Neuronal stem cell (in vitro differentiated cells): ENCODE measurements around the gene MAP3K5.

ENCODE experiments used
- DNase-seq: peaks from one replicate; pipeline ENCODE4 v3.0.0-alpha.2; 2013; ENCODE audit warnings: low spot score
- H2AFZ ChIP-seq: one replicate; pipeline ENCODE4 v1.6.1; 2013; ENCODE audit warnings: mild to moderate bottlenecking, low read length, inconsistent platforms
- H2AK5ac ChIP-seq: 2 replicates; pipeline ENCODE4 v1.6.1; 2013; ENCODE audit warnings: low read depth, mild to moderate bottlenecking, inconsistent platforms, low read length, moderate library complexity, mixed read lengths
- H2BK120ac ChIP-seq: 2 replicates; pipeline ENCODE4 v1.6.1; 2013; ENCODE audit warnings: low read depth, mild to moderate bottlenecking, inconsistent platforms, low read length, moderate library complexity, mixed read lengths
- H2BK12ac ChIP-seq: one replicate; pipeline ENCODE4 v1.6.1; 2013; ENCODE audit warnings: low read length, inconsistent platforms
- H2BK15ac ChIP-seq: 2 replicates; pipeline ENCODE4 v1.6.1; 2013; ENCODE audit warnings: mild to moderate bottlenecking, low read length, inconsistent platforms, mixed read lengths
- H2BK5ac ChIP-seq: one replicate; pipeline ENCODE4 v1.6.1; 2013; ENCODE audit warnings: inconsistent platforms, mild to moderate bottlenecking, low read length, moderate library complexity
- H3K14ac ChIP-seq: one replicate; pipeline ENCODE4 v1.6.1; 2013; ENCODE audit warnings: low read length, inconsistent platforms
- H3K18ac ChIP-seq: 2 replicates; pipeline ENCODE4 v1.6.1; 2013; ENCODE audit warnings: low read length, inconsistent platforms
- H3K23ac ChIP-seq: 2 replicates; pipeline ENCODE4 v1.6.1; 2013; ENCODE audit warnings: low read depth, mild to moderate bottlenecking, mixed read lengths, low read length, inconsistent platforms; ENCODE audit not compliant: poor library complexity
- H3K27ac ChIP-seq: replicated peaks from 3 replicates; pipeline ENCODE4 v1.5.1; 2013; ENCODE audit warnings: low read length, inconsistent platforms
- H3K27me3 ChIP-seq, 3 experiments: 2 replicates each; pipeline ENCODE4 v1.6.1; 2013; ENCODE audit warnings: low read length in 3 of 3, mild to moderate bottlenecking in 2 of 3, inconsistent platforms in 1 of 3, low read depth in 1 of 3, mixed read lengths in 1 of 3, moderate library complexity in 1 of 3; ENCODE audit not compliant: control insufficient read depth in 3 of 3, insufficient read depth in 3 of 3
- H3K36me3 ChIP-seq, 2 donors: replicated peaks in 1 of 2; 2 replicates each; pipeline ENCODE4 v1.6.1; 2013; ENCODE audit warnings: low read length in 2 of 2; ENCODE audit not compliant: control insufficient read depth in 2 of 2, insufficient read depth in 2 of 2
- H3K4ac ChIP-seq: 2 replicates; pipeline ENCODE4 v1.6.1; 2013; ENCODE audit warnings: inconsistent platforms, mild to moderate bottlenecking, low read length, moderate library complexity
- H3K4me1 ChIP-seq, 2 donors: 1 replicate in 1 of 2; 2 replicates in 1 of 2; pipeline ENCODE4 v1.6.1; 2013; ENCODE audit warnings: low read length in 2 of 2, low read depth in 1 of 2; ENCODE audit not compliant: control insufficient read depth in 2 of 2, insufficient read depth in 1 of 2
- H3K4me2 ChIP-seq: one replicate; pipeline ENCODE4 v1.6.1; 2013; ENCODE audit warnings: mild to moderate bottlenecking, low read length, inconsistent platforms; ENCODE audit not compliant: insufficient read depth, poor library complexity, severe bottlenecking
- H3K4me3 ChIP-seq, 2 donors: 2 replicates each; pipeline ENCODE4 v1.5.1; 2013; ENCODE audit warnings: low read length in 2 of 2, mild to moderate bottlenecking in 2 of 2, inconsistent platforms in 1 of 2, moderate library complexity in 1 of 2
- H3K79me1 ChIP-seq: one replicate; pipeline ENCODE4 v1.6.1; 2013; ENCODE audit warnings: low read depth, mild to moderate bottlenecking, inconsistent platforms, low read length, moderate library complexity
- H3K9ac ChIP-seq: one replicate; pipeline ENCODE4 v1.6.1; 2013; ENCODE audit warnings: mild to moderate bottlenecking, low read depth, low read length, inconsistent platforms; ENCODE audit not compliant: poor library complexity
- H3K9me3 ChIP-seq, 2 donors: replicated peaks in 1 of 2; 2 replicates each; pipeline versions ENCODE3 to v1.6.1; 2013; ENCODE audit warnings: low read length in 2 of 2, mild to moderate bottlenecking in 2 of 2, inconsistent platforms in 1 of 2, low read depth in 1 of 2, mixed read lengths in 1 of 2, moderate library complexity in 1 of 2; ENCODE audit not compliant: control insufficient read depth in 2 of 2, insufficient read depth in 1 of 2
- H4K8ac ChIP-seq: one replicate; pipeline ENCODE4 v1.6.1; 2013; ENCODE audit warnings: low read depth, mild to moderate bottlenecking, inconsistent platforms, low read length, moderate library complexity
- H4K91ac ChIP-seq: one replicate; pipeline ENCODE4 v1.6.1; 2013; ENCODE audit warnings: low read length, low read depth, mild to moderate bottlenecking, inconsistent platforms; ENCODE audit not compliant: poor library complexity
- WGBS, 2 donors: extraction: QIAGEN DNeasy Blood & Tissue Kit; methylation state at CpG; one replicate each; pipeline ENCODE4 v1.1.7; 2013; ENCODE audit warnings: missing lambda C conversion rate in 2 of 2, mixed read lengths in 1 of 2; ENCODE audit not compliant: insufficient read length in 2 of 2, insufficient replicate concordance in 1 of 2; ENCODE audit errors: extremely low coverage in 2 of 2; 5-methylcytosine and 5-hydroxymethylcytosine counted together

MAP3K5 gene

DNA sequence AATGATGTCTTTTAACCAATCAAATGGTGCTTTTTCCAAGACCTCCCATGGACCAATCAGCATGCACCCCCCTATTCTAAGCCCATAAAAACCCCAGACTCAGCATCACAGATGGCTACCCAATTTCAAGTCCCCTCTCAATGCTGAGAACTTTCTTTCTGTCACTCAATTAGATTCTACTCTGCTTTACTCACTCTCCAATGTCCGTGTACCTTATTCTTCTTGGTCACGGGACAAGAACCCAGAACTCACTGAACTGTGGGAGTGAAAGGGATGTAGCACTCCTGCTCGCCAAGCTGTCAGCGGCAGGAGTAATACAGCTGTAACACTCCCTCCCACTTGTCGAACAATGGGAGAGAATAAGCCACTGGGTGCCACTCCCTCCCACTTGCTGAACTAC, 221.2 kb downstream of the MAP3K5 start:
- Histone ChIP-seq H3K18ac (no peak overlapping the region), H3K9me3 (no peaks in the 10 kb centered on the region), H3K4me3 (no peak overlapping the region), H3K79me1 (no peaks in the 10 kb centered on the region), H2AFZ (no peak overlapping the region), H4K8ac (no peak overlapping the region), H4K91ac (no peak overlapping the region), H2BK120ac (no peak overlapping the region), H3K27ac (no peak overlapping the region), H3K4ac (no peak overlapping the region), H2BK5ac (no peak overlapping the region), H3K14ac (no peak overlapping the region), H2BK12ac (no peak overlapping the region), H3K36me3 (no peaks in the 10 kb centered on the region), H2AK5ac (no peak overlapping the region), H3K27me3 (peaks cover 0 to 2% (median 0%) of the 10 kb centered on the region in 3 experiments), H2BK15ac (no peak overlapping the region), H3K4me1 (no peaks in the 10 kb centered on the region), H3K4me2 (no peak overlapping the region), H3K23ac (no peak overlapping the region), H3K9ac (no peak overlapping the region)
- DNase-seq = no peak
- no CpG with 5 or more reads among the region's 5 CpGs for WGBS, 2 donors

DNA sequence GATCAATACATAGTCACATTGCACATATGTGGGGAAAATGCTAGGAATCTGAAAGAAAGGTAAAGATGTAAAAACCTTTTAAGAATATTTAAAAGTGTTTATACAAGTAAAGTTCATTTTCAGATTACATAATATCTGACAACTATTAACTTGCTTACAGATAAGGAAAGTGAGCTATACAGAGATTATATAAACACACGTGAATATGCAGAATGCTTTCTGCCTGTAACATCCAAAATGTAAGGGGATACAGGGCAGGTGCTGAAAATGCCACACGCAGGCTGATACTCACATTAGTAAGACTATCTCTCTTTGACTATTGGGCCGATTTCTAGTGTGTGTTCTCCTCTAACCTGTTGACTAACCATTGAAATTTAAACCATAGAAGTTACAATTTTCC, 224.1 kb downstream of the MAP3K5 start:
- Histone ChIP-seq H3K4ac (no peak overlapping the region), H2AFZ (no peak overlapping the region), H3K27ac (no peak overlapping the region), H4K8ac (no peak overlapping the region), H3K79me1 (no peaks in the 10 kb centered on the region), H2BK12ac (no peak overlapping the region), H4K91ac (no peak overlapping the region), H3K4me2 (no peak overlapping the region), H3K4me3 (no peak overlapping the region), H3K14ac (no peak overlapping the region), H3K9ac (no peak overlapping the region), H2AK5ac (no peak overlapping the region), H3K4me1 (no peaks in the 10 kb centered on the region), H2BK15ac (no peak overlapping the region), H3K36me3 (no peaks in the 10 kb centered on the region), H3K9me3 (no peaks in the 10 kb centered on the region), H3K18ac (no peak overlapping the region), H3K23ac (no peak overlapping the region), H3K27me3 (peaks cover 0 to 10% (median 0%) of the 10 kb centered on the region in 3 experiments), H2BK5ac (no peak overlapping the region), H2BK120ac (no peak overlapping the region)
- WGBS, 2 donors = no CpG with 5 or more reads among the region's 3 CpGs
- DNase-seq = no peak

DNA sequence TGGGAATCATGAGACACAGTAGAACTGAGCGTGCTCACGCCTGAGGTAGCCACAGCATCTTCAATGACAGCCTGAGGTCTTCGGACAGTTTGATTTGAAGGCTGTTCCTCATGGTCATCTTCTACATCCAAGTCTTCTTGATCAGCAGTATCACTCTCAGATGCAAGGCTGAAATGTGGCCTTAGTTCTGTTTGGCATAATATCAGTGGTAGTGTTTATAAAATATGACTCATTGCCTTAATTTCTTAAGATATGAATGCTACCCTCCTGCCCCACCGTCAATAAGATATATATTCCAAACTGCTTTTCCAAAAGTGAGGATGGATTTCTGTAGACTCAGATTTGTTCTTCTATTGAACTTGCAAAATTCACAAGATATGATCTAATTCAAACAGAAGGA, 224.6 kb downstream of the MAP3K5 start:
- whole genome bisulfite sequencing, 2 donors = no CpG with 5 or more reads among the region's 4 CpGs
- Histone ChIP-seq H2BK12ac (no peak overlapping the region), H3K4me3 (no peak overlapping the region)

DNA sequence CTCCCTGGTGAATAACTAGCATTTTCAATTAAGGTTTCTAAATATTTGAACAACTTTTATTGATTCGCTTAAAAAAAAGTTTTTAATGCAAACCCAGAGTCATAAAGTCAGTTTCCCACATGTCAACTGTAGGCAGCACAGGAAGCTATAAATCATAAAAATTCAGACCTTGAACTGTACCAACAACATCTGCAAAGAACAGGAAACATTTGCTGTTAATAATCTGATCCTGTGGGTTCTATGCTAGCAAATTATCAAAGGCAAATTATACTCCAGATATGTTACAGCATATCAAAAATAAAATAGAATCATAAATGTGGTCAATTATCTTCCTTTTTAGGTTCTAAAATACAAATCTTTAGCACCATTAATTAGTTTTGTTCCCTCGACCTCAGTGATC, 225.4 kb downstream of the MAP3K5 start:
- no peak for DNase-seq
- no peak overlapping the region for H2AFZ ChIP-seq
- H3K9me3 ChIP-seq = no peaks in the 10 kb centered on the region
- H2AK5ac ChIP-seq = no peak overlapping the region
- no peak overlapping the region for H3K4me2 ChIP-seq
- no peak overlapping the region for H3K4ac ChIP-seq
- no peak overlapping the region for H2BK12ac ChIP-seq
- H3K23ac ChIP-seq = no peak overlapping the region
- no peaks in the 10 kb centered on the region for H3K36me3 ChIP-seq
- no peak overlapping the region for H2BK5ac ChIP-seq
- H3K18ac ChIP-seq = no peak overlapping the region
- H3K27me3 ChIP-seq = peaks cover 0 to 11% (median 0%) of the 10 kb centered on the region in 3 experiments
- no peak overlapping the region for H2BK15ac ChIP-seq
- no CpG with 5 or more reads among the region's 2 CpGs for WGBS, 2 donors
- H4K8ac ChIP-seq = no peak overlapping the region
- H3K4me3 ChIP-seq = no peak overlapping the region
- H2BK120ac ChIP-seq = no peak overlapping the region
- H3K4me1 ChIP-seq = no peaks in the 10 kb centered on the region
- H3K9ac ChIP-seq = no peak overlapping the region
- no peaks in the 10 kb centered on the region for H3K79me1 ChIP-seq
- no peak overlapping the region for H4K91ac ChIP-seq
- no peak overlapping the region for H3K27ac ChIP-seq
- no peak overlapping the region for H3K14ac ChIP-seq

More for the DNA sequence above, 224.6 kb downstream of the MAP3K5 start:
- Histone ChIP-seq H3K4ac (no peak overlapping the region), H3K4me2 (no peak overlapping the region), H3K9me3 (no peaks in the 10 kb centered on the region), H2BK5ac (no peak overlapping the region), H2BK15ac (no peak overlapping the region), H2AFZ (no peak overlapping the region), H3K27ac (no peak overlapping the region), H3K9ac (no peak overlapping the region), H2BK120ac (no peak overlapping the region), H2AK5ac (no peak overlapping the region), H3K14ac (no peak overlapping the region), H3K79me1 (no peaks in the 10 kb centered on the region), H4K8ac (no peak overlapping the region), H4K91ac (no peak overlapping the region), H3K23ac (no peak overlapping the region), H3K36me3 (no peaks in the 10 kb centered on the region), H3K18ac (no peak overlapping the region), H3K4me1 (no peaks in the 10 kb centered on the region), H3K27me3 (peaks cover 0 to 11% (median 0%) of the 10 kb centered on the region in 3 experiments)
- no peak for DNase-seq
